ENCODE measurements around the gene TIMM22. TPM values are rescaled to one million over a fixed set of nuclear protein-coding genes. Genes with fewer than 3 reads are reported as not detected.
A peak's percentile ranks its signal among the peaks of the same experiment; 100 is the strongest.
"Not testable (repeated sequence)": the region's sequence is repeated elsewhere in the genome, so short reads cannot be mapped to it uniquely, and the experiment has no call there.

The TIMM22 gene
- total and polyA plus RNA-seq, 2 of the 13 experiments (the other 11 are each of a cell fraction or from before 2014, with no cell fraction given): 6.2 to 15.5 TPM

GRCh38 chr17:952592-952991, 44.3 kb upstream of the TIMM22 start:
- H4K20me1 ChIP-seq (ENCODE audit: insufficient read depth, low read length); BruUV-seq (replicated peaks); DNase-seq (ENCODE audit: low spot score); intact Hi-C loops (cut with micrococcal nuclease; ENCODE audit: unreplicated experiment); H3K4me2 ChIP-seq (ENCODE audit: low read depth, low read length); POLR2A ChIA-PET; ATAC-seq; H3K27me3 ChIP-seq (ENCODE audit: control insufficient read depth in 1 of 2, insufficient read depth in 2 of 2, low read length in 2 of 2); H3K9me3 ChIP-seq (ENCODE audit: low read length); H3K9ac ChIP-seq (ENCODE audit: insufficient read depth, low read depth, low read length); H3K4me3 ChIP-seq (replicated peaks in 1 of 3; ENCODE audit: insufficient read depth in 1 of 3, low read depth in 2 of 3, low read length in 3 of 3); H2AFZ ChIP-seq (ENCODE audit: low read length); FAIRE-seq; H3K27ac ChIP-seq (ENCODE audit: extremely low read length, insufficient read depth, low read length); in situ Hi-C loops (cut with HindIII; ENCODE audit: extremely low pct_ligation_motif_present, low pct_unique_long_range_greater_than_20kb); CTCF ChIA-PET (ENCODE audit: low intra/inter-chr PET ratio, low total read pairs); H3K36me3 ChIP-seq (replicated peaks in 1 of 2; ENCODE audit: control insufficient read depth in 1 of 2, insufficient read depth in 2 of 2, low read length in 2 of 2): not testable (repeated sequence)
- WGBS (ENCODE audit: low lambda C conversion rate): 97% methylated on average over 18 of the region's 18 CpGs
- peaks cover 33% of the 10 kb centered on the region for H3K4me1 ChIP-seq (ENCODE audit: insufficient read depth, low read length)
- H3K79me2 ChIP-seq (ENCODE audit: insufficient read depth, low read length): peaks cover 13% of the 10 kb centered on the region

GRCh38 chr17:953767-954166, 43.2 kb upstream of the TIMM22 start:
- FAIRE-seq (no peak), DNase-seq (ENCODE audit: low spot score) (no peak), ATAC-seq (no peak)
- Histone ChIP-seq H3K27ac (ENCODE audit: extremely low read length, insufficient read depth, low read length) (no peak overlapping the region), H3K9me3 (ENCODE audit: low read length) (no peaks in the 10 kb centered on the region), H3K79me2 (ENCODE audit: insufficient read depth, low read length) (peaks cover 13% of the 10 kb centered on the region), H4K20me1 (ENCODE audit: insufficient read depth, low read length) (no peaks in the 10 kb centered on the region; the same call in 1 of the 2 replicates), H3K4me1 (ENCODE audit: insufficient read depth, low read length) (peaks cover 33% of the 10 kb centered on the region), H3K36me3 (replicated peaks in 1 of 2; ENCODE audit: control insufficient read depth in 1 of 2, insufficient read depth in 2 of 2, low read length in 2 of 2) (no peaks in the 10 kb centered on the region; a peak in 1 of 5 replicates), H3K4me2 (ENCODE audit: low read depth, low read length) (no peak overlapping the region), H3K27me3 (ENCODE audit: control insufficient read depth in 1 of 2, insufficient read depth in 2 of 2, low read length in 2 of 2) (no peaks in the 10 kb centered on the region), H3K9ac (ENCODE audit: insufficient read depth, low read depth, low read length) (no peak overlapping the region), H2AFZ (ENCODE audit: low read length) (no peak overlapping the region), H3K4me3 (replicated peaks in 1 of 3; ENCODE audit: insufficient read depth in 1 of 3, low read depth in 2 of 3, low read length in 3 of 3) (no peak overlapping the region)
- BruUV-seq (replicated peaks): TSS peak; percentile 61
- ChIA-PET CTCF (ENCODE audit: low intra/inter-chr PET ratio, low total read pairs) (no interaction called here), POLR2A (interaction anchor here (1.9 to 2.1 kb wide), 2 partner anchors 18 to 26 kb away, joined by 10 to 12 read pairs; partner anchors contain the start of gene NXN)
- WGBS (ENCODE audit: low lambda C conversion rate): 98% methylated on average over 13 of the region's 16 CpGs
- TF ChIP-seq ZNF615 (CRISPR knock-in tag; IDR thresholded peaks at IDR 0.05; ENCODE audit: borderline replicate concordance) (no peak), RFX1 (IDR thresholded peaks at IDR 0.05) (no peak), PHF20 (CRISPR knock-in tag; IDR thresholded peaks at IDR 0.05) (no peak), ZNF235 (CRISPR knock-in tag; IDR thresholded peaks at IDR 0.05; ENCODE audit: borderline replicate concordance) (no peak), ZNF879 (CRISPR knock-in tag; IDR thresholded peaks at IDR 0.05) (no peak), KDM6A (CRISPR knock-in tag; IDR thresholded peaks at IDR 0.05; ENCODE audit: low read depth) (no peak), ETV6 (CRISPR knock-in tag; conservative IDR thresholded peaks at IDR 0.05) (no peak), NR0B2 (CRISPR knock-in tag; IDR thresholded peaks at IDR 0.05) (no peak)
- in situ Hi-C loops (cut with HindIII; ENCODE audit: extremely low pct_ligation_motif_present, low pct_unique_long_range_greater_than_20kb): no loop called here
- intact Hi-C loops (cut with micrococcal nuclease; ENCODE audit: unreplicated experiment): loop anchor here (2.0 kb wide), 1 partner anchor 19 kb away; no protein-coding TSS in a partner anchor
